Middle frontal gyrus (tissue), 1 donor: Measurements from ENCODE around the gene SPAG16.
"Not testable (repeated sequence)": the region's sequence is repeated elsewhere in the genome, so short reads cannot be mapped to it uniquely, and the experiment has no call there.

Source experiments
- DNase-seq: peaks from one replicate; pipeline ENCODE4 v3.0.0-alpha.2; 2015; ENCODE audit warnings: low spot score; ENCODE audit errors: extremely low spot score

The SPAG16 gene

GRCh38 chr2:213689585-213689984 lies 405.3 kb downstream of the SPAG16 start:
- DNase-seq, result no peak

- DNase-seq, result no peak
Measured at GRCh38 chr2:213691351-213691750, 407.1 kb downstream of the SPAG16 start.

- no peak for DNase-seq
Measured at GRCh38 chr2:213696442-213696841, 412.2 kb downstream of the SPAG16 start.

- DNase-seq, result not testable (repeated sequence)
Measured at GRCh38 chr2:213701365-213701764, 417.1 kb downstream of the SPAG16 start.

- DNase-seq, result peak; percentile 34
Measured at GRCh38 chr2:213703406-213704098, 419.3 kb downstream of the SPAG16 start.

- no peak for DNase-seq
Measured at GRCh38 chr2:213710164-213710563, 425.9 kb downstream of the SPAG16 start.

GRCh38 chr2:213718411-213718810 lies 434.1 kb downstream of the SPAG16 start:
- not testable (repeated sequence) for DNase-seq

GRCh38 chr2:213722565-213722964 lies 438.3 kb downstream of the SPAG16 start:
- DNase-seq, result no peak

GRCh38 chr2:213723041-213723560 lies 438.8 kb downstream of the SPAG16 start:
- no peak for DNase-seq

- no peak for DNase-seq
Measured at GRCh38 chr2:213723707-213724106, 439.4 kb downstream of the SPAG16 start.

- DNase-seq, result no peak
Measured at GRCh38 chr2:213726101-213726500, 441.8 kb downstream of the SPAG16 start.

GRCh38 chr2:213733893-213734292 lies 449.6 kb downstream of the SPAG16 start:
- no peak for DNase-seq

GRCh38 chr2:213740453-213740852 lies 456.2 kb downstream of the SPAG16 start:
- DNase-seq, result no peak

- no peak for DNase-seq
Measured at GRCh38 chr2:213751446-213751845, 467.2 kb downstream of the SPAG16 start.

GRCh38 chr2:213752575-213752974 lies 468.3 kb downstream of the SPAG16 start:
- DNase-seq, result no peak

GRCh38 chr2:213757525-213757924 lies 473.3 kb downstream of the SPAG16 start:
- DNase-seq, result no peak

GRCh38 chr2:213763354-213763753 lies 479.1 kb downstream of the SPAG16 start:
- no peak for DNase-seq

GRCh38 chr2:213763963-213764362 lies 479.7 kb downstream of the SPAG16 start:
- no peak for DNase-seq

GRCh38 chr2:213764849-213765248 lies 480.6 kb downstream of the SPAG16 start:
- no peak for DNase-seq

- DNase-seq, result no peak
Measured at GRCh38 chr2:213766062-213766461, 481.8 kb downstream of the SPAG16 start.

- DNase-seq, result no peak
Measured at GRCh38 chr2:213766465-213766901, 482.2 kb downstream of the SPAG16 start.

GRCh38 chr2:213787869-213788268 lies 503.6 kb downstream of the SPAG16 start:
- DNase-seq, result no peak

GRCh38 chr2:213789940-213790339 lies 505.7 kb downstream of the SPAG16 start:
- DNase-seq, result no peak
